Hindlimb muscle (tissue), 1 donor: Measurements from ENCODE around the gene MAGI3. TPM values are rescaled to one million over a fixed set of nuclear protein-coding genes. Genes with fewer than 3 reads are reported as not detected.
"Not testable (repeated sequence)": the region's sequence is repeated elsewhere in the genome, so short reads cannot be mapped to it uniquely, and the experiment has no call there.

ENCODE experiments used
- DNase-seq: peaks from one replicate; pipeline ENCODE4 v3.0.0-alpha.2; 2013
- polyA plus RNA-seq: library from polyadenylated mRNA; unstranded; fragments of 120-200 nt; gene quantifications from one replicate; pipeline ENCODE4 v1.2.1, GENCODE V29; 2013; ENCODE audit not compliant: insufficient read length

Gene MAGI3
- polyA plus RNA-seq, 1 donor, result 16.4 TPM

GRCh38 chr1:113444857-113445256 is 54.5 kb downstream of the MAGI3 start:
- no peak for DNase-seq

- no peak for DNase-seq
Measured at GRCh38 chr1:113451710-113452109, 61.4 kb downstream of the MAGI3 start.

GRCh38 chr1:113452921-113453770 is 62.8 kb downstream of the MAGI3 start:
- DNase-seq, result no peak

- no peak for DNase-seq
Measured at GRCh38 chr1:113453771-113454083, 63.4 kb downstream of the MAGI3 start.

- no peak for DNase-seq
Measured at GRCh38 chr1:113455374-113455773, 65.1 kb downstream of the MAGI3 start.

- DNase-seq, result no peak
Measured at GRCh38 chr1:113456967-113457366, 66.7 kb downstream of the MAGI3 start.

GRCh38 chr1:113459279-113459678 is 69.0 kb downstream of the MAGI3 start:
- DNase-seq, result no peak

- no peak for DNase-seq
Measured at GRCh38 chr1:113467991-113468390, 77.7 kb downstream of the MAGI3 start.

GRCh38 chr1:113478427-113479195 is 88.3 kb downstream of the MAGI3 start:
- not testable (repeated sequence) for DNase-seq

- DNase-seq, result no peak
Measured at GRCh38 chr1:113479713-113480676, 89.7 kb downstream of the MAGI3 start.

GRCh38 chr1:113485131-113485530 is 94.8 kb downstream of the MAGI3 start:
- not testable (repeated sequence) for DNase-seq

- no peak for DNase-seq
Measured at GRCh38 chr1:113488576-113489177, 98.4 kb downstream of the MAGI3 start.

- DNase-seq, result no peak
Measured at GRCh38 chr1:113490384-113490783, 100.1 kb downstream of the MAGI3 start.

GRCh38 chr1:113493533-113493932 is 103.2 kb downstream of the MAGI3 start:
- DNase-seq, result no peak

- no peak for DNase-seq
Measured at GRCh38 chr1:113505357-113505756, 115.0 kb downstream of the MAGI3 start.

GRCh38 chr1:113507552-113508214 is 117.4 kb downstream of the MAGI3 start:
- no peak for DNase-seq

- no peak for DNase-seq
Measured at GRCh38 chr1:113508364-113509164, 118.2 kb downstream of the MAGI3 start.

GRCh38 chr1:113509766-113510165 is 119.5 kb downstream of the MAGI3 start:
- DNase-seq, result not testable (repeated sequence)

GRCh38 chr1:113511269-113511668 is 121.0 kb downstream of the MAGI3 start:
- DNase-seq, result no peak

- DNase-seq, result no peak
Measured at GRCh38 chr1:113515498-113515897, 125.2 kb downstream of the MAGI3 start.

- no peak for DNase-seq
Measured at GRCh38 chr1:113517346-113517745, 127.0 kb downstream of the MAGI3 start.
